Measurements from ENCODE around the gene RARRES2. TPM values are rescaled to one million over a fixed set of nuclear protein-coding genes. Genes with fewer than 3 reads are reported as not detected.

RARRES2 gene
- total RNA-seq, 1 experiment from 2014 or later, result 1.1 TPM

GRCh38 chr7:150377196-150377595 lies 35.8 kb upstream of the RARRES2 start:
- no peak for DNase-seq (ENCODE audit: low read depth)

GRCh38 chr7:150376560-150376959 lies 35.1 kb upstream of the RARRES2 start:
- no peak for DNase-seq (ENCODE audit: low read depth)

GRCh38 chr7:150375662-150376521 lies 34.5 kb upstream of the RARRES2 start:
- no peak for DNase-seq (ENCODE audit: low read depth)

GRCh38 chr7:150374472-150374871 lies 33.0 kb upstream of the RARRES2 start:
- DNase-seq (ENCODE audit: low read depth), result no peak

- no peak for DNase-seq (ENCODE audit: low read depth)
Measured at GRCh38 chr7:150374026-150374425, 32.6 kb upstream of the RARRES2 start.

- DNase-seq (ENCODE audit: low read depth), result no peak
Measured at GRCh38 chr7:150373049-150373801, 31.8 kb upstream of the RARRES2 start.

GRCh38 chr7:150372271-150373048 lies 31.0 kb upstream of the RARRES2 start:
- DNase-seq (ENCODE audit: low read depth), result no peak

- DNase-seq (ENCODE audit: low read depth), result no peak
Measured at GRCh38 chr7:150371996-150372270, 30.5 kb upstream of the RARRES2 start.

- DNase-seq (ENCODE audit: low read depth), result no peak
Measured at GRCh38 chr7:150371131-150371995, 29.9 kb upstream of the RARRES2 start.

GRCh38 chr7:150370612-150371071 lies 29.2 kb upstream of the RARRES2 start:
- peak; percentile 13 for DNase-seq (ENCODE audit: low read depth)

GRCh38 chr7:150369748-150370501 lies 28.5 kb upstream of the RARRES2 start:
- DNase-seq (ENCODE audit: low read depth), result no peak

- DNase-seq (ENCODE audit: low read depth), result peak; percentile 76
Measured at GRCh38 chr7:150368884-150369747, 27.7 kb upstream of the RARRES2 start.

GRCh38 chr7:150368096-150368883 lies 26.9 kb upstream of the RARRES2 start, which contains the start of gene REPIN1:
Gene REPIN1 (plus strand): TSS chr7:150368822. CDS start chr7:150369712, 890 bp downstream.
- DNase-seq (ENCODE audit: low read depth), result peak; percentile 83

GRCh38 chr7:150367677-150368095 lies 26.3 kb upstream of the RARRES2 start:
- no peak for DNase-seq (ENCODE audit: low read depth)

- no peak for DNase-seq (ENCODE audit: low read depth)
Measured at GRCh38 chr7:150365673-150366398, 24.4 kb upstream of the RARRES2 start.

- DNase-seq (ENCODE audit: low read depth), result no peak
Measured at GRCh38 chr7:150365194-150365593, 23.8 kb upstream of the RARRES2 start.

- no peak for DNase-seq (ENCODE audit: low read depth)
Measured at GRCh38 chr7:150363872-150364271, 22.4 kb upstream of the RARRES2 start.

- peak; percentile 63 for DNase-seq (ENCODE audit: low read depth)
Measured at GRCh38 chr7:150363370-150363769, 21.9 kb upstream of the RARRES2 start.
